HepG2 (cell line): ENCODE results near the gene ADAMTS17. TPM values are rescaled to one million over a fixed set of nuclear protein-coding genes. Genes with fewer than 3 reads are reported as not detected.
"Not testable (repeated sequence)": the region's sequence is repeated elsewhere in the genome, so short reads cannot be mapped to it uniquely, and the experiment has no call there.

Source experiments
- ATAC-seq: fragments of 200-7000 bp; cut with Tn5 transposase; 3 replicates; pipeline ENCODE4 v1.9.1; 2020; ENCODE audit warnings: mild to moderate bottlenecking, moderate library complexity
- BruUV-seq: library from RNA; stranded (reverse); fragments of 400-500 nt; replicated peaks from 2 replicates; lab custom pipeline; 2021; lab: Mats Ljungman, UMichigan
- CTCF ChIA-PET: fragments of 300-600 bp; formaldehyde crosslinking; extraction: SDS; loops from one replicate; lab custom pipeline; 2021; ENCODE audit warnings: low total read pairs, inconsistent platforms, low intra/inter-chr PET ratio; lab: Yijun Ruan, JAX
- POLR2A ChIA-PET: fragments of 350-600 bp; sonication (Branson Sonifier 250); formaldehyde crosslinking; loops from one replicate; lab custom pipeline; 2020; ENCODE audit warnings: antibody characterized with exemption, inconsistent platforms; lab: Yijun Ruan, JAX
- DNase-seq: peaks from one replicate; pipeline ENCODE4 v3.0.0-alpha.2; 2015; ENCODE audit warnings: low spot score
- FAIRE-seq: peaks from 3 replicates; lab custom pipeline; 2011; peaks lifted over from hg19 to GRCh38; lab: Jason Lieb, UNC
- H2AFZ ChIP-seq: one replicate; pipeline ENCODE4 v1.6.1; 2011; ENCODE audit warnings: low read length, inconsistent platforms
- H3K27ac ChIP-seq: fragments of 300-600 bp; 3 replicates; pipeline ENCODE4 v1.8.0; 2011; ENCODE audit warnings: mixed run types, mild to moderate bottlenecking, mixed read lengths, low read length, inconsistent platforms; ENCODE audit not compliant: insufficient read depth; ENCODE audit errors: extremely low read length
- H3K27me3 ChIP-seq, 2 experiments: fragments of 200-600 bp in 1 of 2; 2 replicates in 1 of 2; 3 replicates in 1 of 2; pipeline versions ENCODE4 v1.6.0 to v1.8.0; 2011; ENCODE audit warnings: low read length in 2 of 2, mild to moderate bottlenecking in 2 of 2, moderate library complexity in 2 of 2, inconsistent platforms in 1 of 2; ENCODE audit not compliant: insufficient read depth in 2 of 2, control insufficient read depth in 1 of 2
- H3K36me3 ChIP-seq, 2 experiments: fragments of 200-600 bp in 1 of 2; replicated peaks in 1 of 2; 2 replicates in 1 of 2; 3 replicates in 1 of 2; pipeline versions ENCODE4 v1.5.1 to v1.8.0; 2011; ENCODE audit warnings: low read length in 2 of 2, inconsistent platforms in 1 of 2; ENCODE audit not compliant: insufficient read depth in 2 of 2, control insufficient read depth in 1 of 2
- H3K4me1 ChIP-seq: 2 replicates; pipeline ENCODE4 v1.5.1; 2012; ENCODE audit warnings: low read length, inconsistent platforms; ENCODE audit not compliant: insufficient read depth
- H3K4me2 ChIP-seq: 2 replicates; pipeline ENCODE4 v1.6.0; 2011; ENCODE audit warnings: low read depth, low read length, inconsistent platforms
- H3K4me3 ChIP-seq, 3 experiments: fragments of 200-600 bp in 1 of 3; sonication (generic), shearing (Covaris generic) in 1 of 3; replicated peaks in 1 of 3; 2 replicates each; pipeline ENCODE4 v1.5.1; 2011 to 2016; ENCODE audit warnings: low read length in 3 of 3, inconsistent platforms in 2 of 3, low read depth in 2 of 3, mild to moderate bottlenecking in 2 of 3, control low read depth in 1 of 3, mixed read lengths in 1 of 3; ENCODE audit not compliant: insufficient read depth in 1 of 3
- H3K79me2 ChIP-seq: one replicate; pipeline ENCODE4 v1.6.1; 2011; ENCODE audit warnings: low read length, inconsistent platforms; ENCODE audit not compliant: insufficient read depth
- H3K9ac ChIP-seq: 2 replicates; pipeline ENCODE4 v1.6.0; 2011; ENCODE audit warnings: mild to moderate bottlenecking, low read depth, low read length, inconsistent platforms; ENCODE audit not compliant: insufficient read depth
- H3K9me3 ChIP-seq: 2 replicates; pipeline ENCODE4 v1.5.1; 2012; ENCODE audit warnings: mild to moderate bottlenecking, low read length
- H4K20me1 ChIP-seq: 2 replicates; pipeline ENCODE4 v1.6.0; 2011; ENCODE audit warnings: inconsistent platforms, mild to moderate bottlenecking, low read length, moderate library complexity; ENCODE audit not compliant: insufficient read depth
- SSRP1 ChIP-seq: IDR thresholded peaks from 2 replicates; pipeline ENCODE4 v1.6.1; 2016; ENCODE audit warnings: control low read depth
- WGBS: methylation state at CpG from one replicate; pipeline ENCODE4 v1.1.6; 2017; ENCODE audit warnings: low lambda C conversion rate; 5-methylcytosine and 5-hydroxymethylcytosine counted together
- in situ Hi-C: cut with HindIII; loops from 2 replicates; pipeline ENCODE4 v1.10.0; 2017; ENCODE audit warnings: low pct_unique_long_range_greater_than_20kb; ENCODE audit not compliant: extremely low pct_ligation_motif_present
- intact Hi-C: fragments of 100-400 bp; cut with micrococcal nuclease; formaldehyde crosslinking; loops from one replicate; pipeline ENCODE4 v1.10.0; 2022; ENCODE audit not compliant: unreplicated experiment
- polyA plus RNA-seq, 8 experiments: library from polyadenylated mRNA; depleted of rRNA in 3 of 8; stranded (reverse) in 7 of 8; unstranded in 1 of 8; fragments of >200 nt; fragmentation: Illumina TruSeq in 4 of 8; extraction: Trizol in 4 of 8; gene quantifications; 2 replicates each; pipeline versions ENCODE4 v1.2.1 to v1.2.3, GENCODE V29; 2011 to 2016; ENCODE audit warnings: low read depth in 4 of 8, missing spikeins in 1 of 8, mixed read lengths in 1 of 8; ENCODE audit not compliant: insufficient read depth in 1 of 8
- total RNA-seq, 5 experiments: library from RNA; depleted of rRNA; stranded (reverse); fragments of >200 nt; fragmentation: Illumina TruSeq; extraction: Trizol; gene quantifications; 2 replicates each; pipeline ENCODE4 v1.2.3, GENCODE V29; 2016; ENCODE audit warnings: low read depth in 1 of 5
- TF ChIP-seq, protein P1 (sequence below): sonication (generic); formaldehyde crosslinking; IDR thresholded peaks from 2 replicates; pipeline ENCODE4 v1.9.0; 2021; ENCODE audit warnings: mild to moderate bottlenecking, missing genetic modification reagents

The ADAMTS17 gene
- total and polyA plus RNA-seq, 2 of the 13 experiments (the other 11 are each of a cell fraction or from before 2014, with no cell fraction given) = 0.02 to 0.04 TPM

DNA sequence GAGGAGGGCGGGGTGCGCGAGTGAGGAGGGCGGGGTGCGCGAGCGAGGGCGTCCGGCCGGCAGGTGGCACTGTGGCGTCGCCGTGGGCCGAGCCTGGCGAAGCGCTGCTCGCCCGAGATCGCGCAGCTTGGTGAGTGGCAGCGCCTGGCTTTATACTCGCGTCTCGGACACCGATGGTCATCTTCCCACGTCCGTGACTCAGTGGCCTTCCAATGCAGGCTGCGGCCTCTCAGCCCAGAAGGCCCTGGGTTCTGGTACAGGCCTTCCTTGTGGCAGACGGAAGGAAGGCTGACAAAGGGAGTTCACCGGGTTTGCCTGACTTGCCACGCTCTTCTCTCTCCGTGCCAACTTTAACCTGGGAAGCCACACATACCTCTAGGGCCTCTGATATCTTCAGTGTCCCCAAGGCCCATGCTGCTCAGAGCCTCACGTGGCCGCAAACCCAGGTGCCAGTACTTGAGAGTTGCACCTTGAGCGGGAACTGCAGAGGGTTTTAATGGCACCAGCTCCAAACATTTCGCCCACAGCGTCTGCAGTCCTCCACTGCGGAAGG, 413.3 kb downstream of the ADAMTS17 start (continued):
- TF ChIP-seq, protein P1, sequence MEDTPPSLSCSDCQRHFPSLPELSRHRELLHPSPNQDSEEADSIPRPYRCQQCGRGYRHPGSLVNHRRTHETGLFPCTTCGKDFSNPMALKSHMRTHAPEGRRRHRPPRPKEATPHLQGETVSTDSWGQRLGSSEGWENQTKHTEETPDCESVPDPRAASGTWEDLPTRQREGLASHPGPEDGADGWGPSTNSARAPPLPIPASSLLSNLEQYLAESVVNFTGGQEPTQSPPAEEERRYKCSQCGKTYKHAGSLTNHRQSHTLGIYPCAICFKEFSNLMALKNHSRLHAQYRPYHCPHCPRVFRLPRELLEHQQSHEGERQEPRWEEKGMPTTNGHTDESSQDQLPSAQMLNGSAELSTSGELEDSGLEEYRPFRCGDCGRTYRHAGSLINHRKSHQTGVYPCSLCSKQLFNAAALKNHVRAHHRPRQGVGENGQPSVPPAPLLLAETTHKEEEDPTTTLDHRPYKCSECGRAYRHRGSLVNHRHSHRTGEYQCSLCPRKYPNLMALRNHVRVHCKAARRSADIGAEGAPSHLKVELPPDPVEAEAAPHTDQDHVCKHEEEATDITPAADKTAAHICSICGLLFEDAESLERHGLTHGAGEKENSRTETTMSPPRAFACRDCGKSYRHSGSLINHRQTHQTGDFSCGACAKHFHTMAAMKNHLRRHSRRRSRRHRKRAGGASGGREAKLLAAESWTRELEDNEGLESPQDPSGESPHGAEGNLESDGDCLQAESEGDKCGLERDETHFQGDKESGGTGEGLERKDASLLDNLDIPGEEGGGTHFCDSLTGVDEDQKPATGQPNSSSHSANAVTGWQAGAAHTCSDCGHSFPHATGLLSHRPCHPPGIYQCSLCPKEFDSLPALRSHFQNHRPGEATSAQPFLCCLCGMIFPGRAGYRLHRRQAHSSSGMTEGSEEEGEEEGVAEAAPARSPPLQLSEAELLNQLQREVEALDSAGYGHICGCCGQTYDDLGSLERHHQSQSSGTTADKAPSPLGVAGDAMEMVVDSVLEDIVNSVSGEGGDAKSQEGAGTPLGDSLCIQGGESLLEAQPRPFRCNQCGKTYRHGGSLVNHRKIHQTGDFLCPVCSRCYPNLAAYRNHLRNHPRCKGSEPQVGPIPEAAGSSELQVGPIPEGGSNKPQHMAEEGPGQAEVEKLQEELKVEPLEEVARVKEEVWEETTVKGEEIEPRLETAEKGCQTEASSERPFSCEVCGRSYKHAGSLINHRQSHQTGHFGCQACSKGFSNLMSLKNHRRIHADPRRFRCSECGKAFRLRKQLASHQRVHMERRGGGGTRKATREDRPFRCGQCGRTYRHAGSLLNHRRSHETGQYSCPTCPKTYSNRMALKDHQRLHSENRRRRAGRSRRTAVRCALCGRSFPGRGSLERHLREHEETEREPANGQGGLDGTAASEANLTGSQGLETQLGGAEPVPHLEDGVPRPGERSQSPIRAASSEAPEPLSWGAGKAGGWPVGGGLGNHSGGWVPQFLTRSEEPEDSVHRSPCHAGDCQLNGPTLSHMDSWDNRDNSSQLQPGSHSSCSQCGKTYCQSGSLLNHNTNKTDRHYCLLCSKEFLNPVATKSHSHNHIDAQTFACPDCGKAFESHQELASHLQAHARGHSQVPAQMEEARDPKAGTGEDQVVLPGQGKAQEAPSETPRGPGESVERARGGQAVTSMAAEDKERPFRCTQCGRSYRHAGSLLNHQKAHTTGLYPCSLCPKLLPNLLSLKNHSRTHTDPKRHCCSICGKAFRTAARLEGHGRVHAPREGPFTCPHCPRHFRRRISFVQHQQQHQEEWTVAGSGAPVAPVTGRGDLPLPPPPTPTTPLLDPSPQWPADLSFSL (CRISPR knock-in tag) = no peak
- TF ChIP-seq SSRP1 = no peak

DNA sequence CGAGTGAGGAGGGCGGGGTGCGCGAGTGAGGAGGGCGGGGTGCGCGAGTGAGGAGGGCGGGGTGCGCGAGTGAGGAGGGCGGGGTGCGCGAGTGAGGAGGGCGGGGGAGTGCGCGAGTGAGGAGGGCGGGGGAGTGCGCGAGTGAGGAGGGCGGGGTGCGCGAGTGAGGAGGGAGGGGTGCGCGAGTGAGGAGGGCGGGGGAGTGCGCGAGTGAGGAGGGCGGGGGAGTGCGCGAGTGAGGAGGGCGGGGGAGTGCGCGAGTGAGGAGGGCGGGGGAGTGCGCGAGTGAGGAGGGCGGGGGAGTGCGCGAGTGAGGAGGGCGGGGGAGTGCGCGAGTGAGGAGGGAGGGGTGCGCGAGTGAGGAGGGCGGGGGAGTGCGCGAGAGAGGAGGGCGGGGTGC, 415.2 kb downstream of the ADAMTS17 start:
- H3K4me2 ChIP-seq, H2AFZ ChIP-seq, H3K36me3 ChIP-seq, POLR2A ChIA-PET, FAIRE-seq, DNase-seq, H3K79me2 ChIP-seq, CTCF ChIA-PET, H3K9ac ChIP-seq, H3K27ac ChIP-seq, ATAC-seq, H3K4me1 ChIP-seq, BruUV-seq, H4K20me1 ChIP-seq, H3K9me3 ChIP-seq, H3K4me3 ChIP-seq: not testable (repeated sequence)
- peaks cover 5 to 31% of the 10 kb centered on the region in 2 experiments; a peak in 4 of 5 replicates for H3K27me3 ChIP-seq
- intact Hi-C loops (loop anchor here (5.0 kb wide), 1 partner anchor 206 kb away; no protein-coding TSS in a partner anchor), in situ Hi-C loops (loop anchor here (10.0 to 25.0 kb wide), 2 partner anchors 198 to 411 kb away; partner anchors contain the start of gene ADAMTS17)
- 72% methylated on average over 22 of the region's 48 CpGs for WGBS
